HPDE6-E6E7 (cell line): Measurements from ENCODE around the gene HOXC9.

Experiments
- DNase-seq: peaks from one replicate; pipeline ENCODE4 v3.0.0; 2011; ENCODE audit warnings: missing footprints; ENCODE audit errors: extremely low spot score

The HOXC9 gene

GRCh38 chr12:54015018-54015931, 15.3 kb downstream of the HOXC9 start:
- DNase-seq, result no peak

GRCh38 chr12:54016051-54016450, 16.1 kb downstream of the HOXC9 start:
- no peak for DNase-seq

GRCh38 chr12:54016478-54016964, 16.6 kb downstream of the HOXC9 start:
- no peak for DNase-seq

GRCh38 chr12:54017027-54017788, 17.2 kb downstream of the HOXC9 start:
- DNase-seq, result no peak

GRCh38 chr12:54017878-54018467, 18.0 kb downstream of the HOXC9 start:
- no peak for DNase-seq

GRCh38 chr12:54018468-54018984, 18.6 kb downstream of the HOXC9 start:
- DNase-seq, result no peak

DNA sequence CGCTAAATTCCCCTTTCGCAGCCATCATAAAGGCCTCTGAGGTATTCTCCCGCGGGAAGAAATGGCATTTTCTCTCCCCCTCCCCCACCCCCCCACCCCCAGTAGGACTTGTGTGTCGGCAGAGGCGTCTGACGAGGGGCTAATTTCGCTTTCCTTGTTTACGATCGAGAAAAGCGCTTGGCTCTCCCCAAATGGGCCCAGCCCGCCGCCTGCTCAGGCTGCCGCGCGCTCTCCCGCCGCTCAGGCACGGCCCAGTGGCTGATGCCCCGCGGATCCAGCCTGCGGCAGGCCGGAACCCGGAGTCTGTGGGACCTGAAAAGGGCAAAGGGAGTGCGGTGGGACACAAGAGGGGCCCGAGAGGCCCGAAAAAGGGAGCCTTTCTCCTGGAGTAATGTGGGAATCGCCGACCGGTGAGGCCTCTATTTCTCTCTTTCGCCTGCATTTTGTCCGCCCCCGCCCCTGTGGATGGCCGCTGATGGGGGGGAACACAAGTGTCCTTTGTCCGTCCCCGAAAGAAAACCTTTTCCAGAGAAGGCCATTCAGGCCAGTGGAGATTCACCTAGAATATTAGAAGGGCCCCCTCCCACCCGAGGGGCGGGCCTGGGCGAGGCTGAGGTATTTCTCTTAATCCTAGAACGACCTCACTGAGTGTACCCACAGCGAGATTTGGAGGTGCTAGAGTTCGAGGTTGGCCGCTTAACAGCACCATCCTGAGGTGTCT, 19.3 kb downstream of the HOXC9 start:
- no peak for DNase-seq

DNA sequence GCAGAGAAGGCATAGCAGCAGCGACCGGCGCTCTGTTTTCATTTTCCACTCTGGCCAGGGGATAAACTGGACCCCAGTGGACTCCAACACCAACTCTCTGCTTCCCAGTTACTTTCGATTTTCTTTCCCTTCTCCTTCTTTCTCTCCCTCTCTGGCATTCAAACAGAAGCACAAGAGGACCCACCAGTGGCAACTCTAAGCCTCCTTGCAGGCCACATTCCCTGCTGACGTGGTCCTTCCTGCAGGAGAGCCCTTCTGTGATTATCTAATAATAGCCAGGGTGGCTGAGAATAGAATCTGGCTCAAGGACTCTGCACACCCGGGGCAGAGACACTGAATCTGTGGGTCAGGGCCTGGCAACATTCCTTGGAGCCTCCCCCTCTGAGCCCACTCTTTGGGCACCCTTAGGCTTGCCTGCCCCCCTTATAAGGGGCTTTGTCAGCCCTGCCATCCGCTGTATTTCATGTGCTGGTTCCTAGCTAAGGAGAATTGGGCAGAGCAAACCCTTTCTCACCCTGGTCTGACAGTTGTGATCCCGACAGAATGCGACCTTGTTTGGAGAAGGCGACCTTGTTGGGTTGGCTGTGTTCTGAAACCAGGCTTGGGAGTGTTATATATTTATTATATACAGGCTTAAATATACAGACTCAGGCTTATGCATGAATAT, 20.1 kb downstream of the HOXC9 start:
- DNase-seq, result no peak

- DNase-seq, result no peak
These were observed 20.8 kb downstream of the HOXC9 start for GRCh38 chr12:54020591-54021405.

DNA sequence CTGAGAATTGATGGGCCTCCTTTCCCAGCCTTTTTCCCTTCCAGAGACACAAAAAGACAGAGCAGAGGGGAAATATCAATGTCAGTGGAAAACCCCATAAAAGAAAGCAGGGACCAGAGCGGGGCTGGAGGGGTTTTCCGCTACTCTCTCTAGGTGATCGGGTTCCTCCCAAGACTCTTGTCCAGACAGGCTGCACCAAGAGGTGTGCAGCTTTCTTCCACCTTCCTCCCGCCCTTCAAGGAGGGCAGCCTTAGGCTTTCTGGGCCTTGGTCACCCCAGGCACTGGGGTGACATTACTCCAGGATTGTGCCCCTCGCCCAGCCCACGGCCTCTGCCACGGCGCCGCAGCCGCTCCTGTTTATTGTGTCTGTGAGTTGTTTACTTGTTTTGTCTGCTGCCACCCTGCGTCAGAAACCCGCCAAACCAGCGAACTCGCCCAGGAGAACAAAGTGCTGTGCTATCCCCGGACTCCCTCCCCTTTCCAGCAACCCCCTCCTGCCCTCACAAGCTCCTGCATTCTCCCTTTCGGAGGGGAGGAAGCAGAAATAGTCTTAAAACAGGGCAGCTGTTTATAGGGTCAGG, 21.6 kb downstream of the HOXC9 start:
- DNase-seq, result no peak

GRCh38 chr12:54022960-54023884, 23.3 kb downstream of the HOXC9 start:
- no peak for DNase-seq

- DNase-seq, result no peak
These were observed 24.2 kb downstream of the HOXC9 start for GRCh38 chr12:54024127-54024526.

DNA sequence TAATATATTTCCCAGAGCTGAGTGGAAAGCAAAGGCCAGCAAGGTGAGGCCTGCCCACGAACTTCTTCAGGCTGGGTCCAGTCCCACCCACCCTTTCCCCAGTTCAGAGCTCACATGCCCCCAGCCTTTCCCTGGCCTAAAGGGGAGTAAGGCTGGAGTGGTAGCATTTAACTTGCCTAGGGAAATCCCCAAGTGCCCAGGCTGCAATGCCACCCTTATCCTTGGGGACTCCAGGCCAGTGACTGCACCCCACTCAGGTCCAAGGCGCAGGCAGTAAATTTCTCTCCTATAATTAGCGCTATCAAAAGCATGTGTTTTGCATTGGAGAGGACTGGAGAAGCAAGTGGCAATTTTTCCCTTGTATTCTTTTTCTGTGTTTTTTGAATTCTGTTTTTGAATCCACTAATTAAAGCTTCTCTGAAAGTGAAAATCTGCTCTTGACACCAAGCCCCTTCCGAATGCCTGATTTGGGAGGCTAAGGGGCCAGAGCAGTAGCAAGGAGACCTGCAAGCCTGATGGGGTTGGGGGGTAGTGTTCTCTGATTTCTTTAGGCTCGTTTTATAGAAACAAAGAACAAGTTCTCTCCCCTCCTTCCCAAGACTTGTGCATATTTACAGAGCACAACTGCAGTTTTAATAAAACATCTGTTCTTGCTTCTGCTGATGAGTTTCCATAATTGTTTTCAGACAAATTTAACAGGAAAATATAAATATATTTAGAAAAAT, 24.8 kb downstream of the HOXC9 start:
- DNase-seq, result no peak

DNA sequence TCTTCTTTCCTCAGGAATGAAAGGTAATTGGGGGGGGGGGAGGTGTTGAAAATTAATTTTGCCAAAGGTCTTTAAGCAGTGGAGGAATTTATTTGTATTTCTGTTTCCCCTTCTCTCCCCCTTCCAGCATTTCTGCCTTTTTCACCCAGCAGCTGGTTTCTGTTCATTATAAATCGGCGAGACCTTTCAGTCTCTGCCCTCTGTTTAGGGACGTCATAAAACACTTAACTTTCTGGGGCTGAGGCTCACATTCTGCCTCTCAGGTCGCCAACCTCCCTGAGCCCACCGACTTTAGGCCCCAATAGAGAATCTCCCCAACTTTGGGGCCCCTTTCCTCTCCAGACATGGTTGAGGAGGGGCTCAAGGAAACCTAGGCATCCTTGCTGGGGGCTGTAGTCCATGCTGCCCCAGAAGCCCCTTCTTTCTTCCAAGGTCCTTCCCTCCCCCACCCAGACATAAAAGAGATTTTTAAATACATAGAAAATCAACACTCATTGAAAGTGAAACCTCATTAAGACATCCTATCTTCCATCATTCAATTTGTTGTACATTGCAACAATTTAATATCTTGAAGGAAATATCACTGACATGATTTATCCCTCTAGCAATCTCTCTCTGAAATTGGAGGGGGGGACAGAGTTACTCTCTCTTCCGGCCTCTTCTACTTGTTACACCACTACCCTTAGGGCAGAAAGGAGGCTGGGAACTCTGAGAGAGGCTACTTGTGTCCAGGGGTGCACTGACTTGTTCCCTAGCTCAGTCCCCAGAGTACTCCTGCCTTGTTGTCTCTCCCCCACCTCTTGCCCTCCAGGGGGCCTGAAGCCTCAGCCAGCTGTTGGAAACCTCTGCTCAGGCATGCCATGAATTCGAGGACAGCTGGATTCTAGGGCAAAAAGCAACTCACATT, 25.8 kb downstream of the HOXC9 start:
- no peak for DNase-seq

GRCh38 chr12:54026640-54027441, 26.9 kb downstream of the HOXC9 start:
- no peak for DNase-seq

DNA sequence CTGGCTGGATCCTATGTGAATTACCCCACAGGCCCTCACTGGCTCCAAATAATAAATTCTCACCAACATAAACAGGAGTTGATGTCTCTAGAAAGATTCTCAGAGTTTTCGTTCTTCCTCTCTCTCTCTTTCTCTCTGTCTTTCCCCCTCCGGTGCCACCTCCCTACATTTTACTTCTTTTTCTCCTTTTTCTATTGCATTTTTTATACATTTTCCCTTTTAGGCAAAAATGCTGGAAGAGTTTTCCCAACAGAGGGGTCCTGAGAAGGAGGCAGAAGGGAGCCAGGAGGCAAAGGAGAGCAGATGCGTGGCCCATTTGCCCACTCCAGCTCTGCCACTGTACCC, 27.5 kb downstream of the HOXC9 start:
- no peak for DNase-seq
